ENCODE results near the gene RIMS3.

- TF ChIP-seq POLR2A (IDR thresholded peaks at IDR 0.05) (no peak), CTCF (IDR thresholded peaks at IDR 0.05) (no peak)
Measured at GRCh38 chr1:40594187-40594531, 71.3 kb downstream of the RIMS3 start.
